Measurements from ENCODE around the gene IYD.

DNA sequence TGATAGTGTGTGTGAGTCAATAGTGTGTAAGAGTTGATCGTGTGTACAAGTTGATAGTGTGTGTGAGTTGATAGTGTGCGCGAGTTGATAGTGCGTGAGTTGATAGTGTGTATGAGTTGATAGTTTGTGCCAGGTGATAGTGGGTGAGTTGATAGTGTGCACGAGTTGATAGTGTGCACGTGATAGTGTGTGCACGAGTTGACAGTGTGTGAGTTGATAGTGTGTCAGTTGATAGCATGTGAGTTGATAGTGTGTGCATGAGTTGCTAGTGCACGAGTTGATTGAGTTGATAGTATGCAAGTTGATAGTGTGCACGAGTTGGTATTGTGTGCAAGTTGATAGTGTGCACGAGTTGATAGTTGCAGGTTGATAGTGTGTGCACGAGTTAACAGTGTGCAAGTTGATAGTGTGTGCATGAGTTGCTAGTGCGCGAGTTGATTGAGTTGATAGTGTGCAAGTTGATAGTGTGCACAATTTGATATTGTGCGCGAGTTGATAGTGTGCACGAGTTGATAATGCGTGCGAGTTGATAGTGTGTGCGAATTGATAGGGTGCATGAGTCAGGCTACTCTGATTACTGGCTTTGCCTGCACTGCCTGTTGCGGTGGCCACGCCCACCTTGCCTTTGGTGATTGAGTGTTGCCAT lies 35.8 kb upstream of the IYD start:
- no peak for TF ChIP-seq POLR2AphosphoS5 (IDR thresholded peaks at IDR 0.05; ENCODE audit: low read depth, low read length)
- no peak for TF ChIP-seq POLR2A (IDR thresholded peaks at IDR 0.05; ENCODE audit: low read depth, low read length)

Measured in GM12892 (cell line).